Thyroid gland (tissue), 4 donors: ENCODE measurements around the gene ZNF326. TPM values are rescaled to one million over a fixed set of nuclear protein-coding genes. Genes with fewer than 3 reads are reported as not detected.

ENCODE experiments used
- DNase-seq, 2 donors: peaks; one replicate each; pipeline ENCODE4 v3.0.0-alpha.2; 2019
- H3K27ac ChIP-seq, 3 donors: fragments of 200-600 bp; sonication (generic); 1 replicate in 2 of 3; 2 replicates in 1 of 3; pipeline ENCODE4 v1.5.1; 2016 to 2019; ENCODE audit warnings: mild to moderate bottlenecking in 1 of 3, moderate library complexity in 1 of 3
- H3K27me3 ChIP-seq: fragments of 200-600 bp; sonication (generic); one replicate; pipeline ENCODE4 v1.5.1; 2019
- H3K36me3 ChIP-seq, 2 donors: fragments of 200-600 bp; sonication (generic); one replicate each; pipeline ENCODE4 v1.5.1; 2016 to 2019
- H3K4me1 ChIP-seq, 2 donors: fragments of 200-600 bp; sonication (generic); one replicate each; pipeline ENCODE4 v1.5.1; 2017 to 2019
- H3K4me3 ChIP-seq, 3 donors: fragments of 200-600 bp; sonication (generic); replicated peaks in 1 of 3; 1 replicate in 2 of 3; 2 replicates in 1 of 3; pipeline ENCODE4 v1.5.1; 2016; ENCODE audit warnings: mild to moderate bottlenecking in 1 of 3
- H3K9me3 ChIP-seq: fragments of 200-600 bp; sonication (generic); one replicate; pipeline ENCODE4 v1.5.1; 2017
- POLR2A ChIP-seq, 2 donors: fragments of 450-650 bp; IDR thresholded peaks; one replicate each; pipeline ENCODE4 v1.6.1; 2017; ENCODE audit warnings: antibody characterized with exemption in 2 of 2, mild to moderate bottlenecking in 2 of 2, moderate library complexity in 1 of 2
- WGBS, 2 donors: methylation state at CpG; one replicate each; pipeline ENCODE4 v1.1.5; 2017; 5-methylcytosine and 5-hydroxymethylcytosine counted together
- intact Hi-C: fragments of 100-400 bp; cut with DNase I; formaldehyde crosslinking; loops from one replicate; pipeline ENCODE4 v1.15.1; 2023
- total RNA-seq, 4 donors: library from RNA; depleted of rRNA; stranded (reverse); fragments of >200 nt; gene quantifications; one replicate each; pipeline ENCODE4 v1.2.3, GENCODE V29; 2016
- TF ChIP-seq, protein P1 (sequence below), 6 experiments: fragments of 200-600 bp in 3 of 6; fragments of 450-650 bp in 3 of 6; sonication (generic) in 3 of 6; IDR thresholded peaks; one replicate each; pipeline ENCODE4 v1.5.1; 2016 to 2019; ENCODE audit warnings: antibody characterized with exemption in 6 of 6, mild to moderate bottlenecking in 2 of 6, inconsistent platforms in 1 of 6, moderate library complexity in 1 of 6

The ZNF326 gene
- total RNA-seq, 4 donors from 2014 or later, result 19.5 to 34.2 (median 21.5) TPM

GRCh38 chr1:90012300-90012699 is 17.4 kb downstream of the ZNF326 start:
- WGBS, 2 donors, result 97% methylated on average over 2 of the region's 2 CpGs
- TF ChIP-seq POLR2A (IDR thresholded peaks at IDR 0.05), result no peak
- intact Hi-C loops, result no loop called here
- DNase-seq, result no peak
- peaks cover 16 to 25% of the 10 kb centered on the region in 2 donors for H3K36me3 ChIP-seq
- H3K4me1 ChIP-seq, result no peaks in the 10 kb centered on the region
- no peaks in the 10 kb centered on the region for H3K27me3 ChIP-seq
- H3K4me3 ChIP-seq, result no peak overlapping the region
- no peaks in the 10 kb centered on the region for H3K9me3 ChIP-seq
- no peak overlapping the region for H3K27ac ChIP-seq

DNA sequence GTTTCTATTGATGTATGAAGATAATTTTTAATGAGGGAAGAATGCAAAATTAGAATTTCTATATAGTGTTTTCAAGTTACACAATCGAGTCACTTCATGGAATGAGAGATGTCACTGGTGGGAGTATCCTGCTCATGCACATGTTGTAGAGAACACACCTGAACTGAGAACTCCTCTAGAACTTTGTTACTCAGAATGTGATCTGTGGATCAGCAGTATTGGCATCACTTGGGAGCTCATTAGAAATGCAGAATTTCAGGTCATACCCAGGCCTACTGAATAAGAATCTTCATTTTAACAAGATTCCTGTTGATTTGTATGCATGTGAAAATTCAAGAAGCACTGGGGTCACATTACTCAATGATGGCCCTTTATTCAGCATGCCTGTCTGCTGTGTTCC is 28.8 kb downstream of the ZNF326 start:
- no peak overlapping the region for H3K27ac ChIP-seq
- DNase-seq, result no peak
- no peaks in the 10 kb centered on the region for H3K27me3 ChIP-seq
- TF ChIP-seq, protein P1, sequence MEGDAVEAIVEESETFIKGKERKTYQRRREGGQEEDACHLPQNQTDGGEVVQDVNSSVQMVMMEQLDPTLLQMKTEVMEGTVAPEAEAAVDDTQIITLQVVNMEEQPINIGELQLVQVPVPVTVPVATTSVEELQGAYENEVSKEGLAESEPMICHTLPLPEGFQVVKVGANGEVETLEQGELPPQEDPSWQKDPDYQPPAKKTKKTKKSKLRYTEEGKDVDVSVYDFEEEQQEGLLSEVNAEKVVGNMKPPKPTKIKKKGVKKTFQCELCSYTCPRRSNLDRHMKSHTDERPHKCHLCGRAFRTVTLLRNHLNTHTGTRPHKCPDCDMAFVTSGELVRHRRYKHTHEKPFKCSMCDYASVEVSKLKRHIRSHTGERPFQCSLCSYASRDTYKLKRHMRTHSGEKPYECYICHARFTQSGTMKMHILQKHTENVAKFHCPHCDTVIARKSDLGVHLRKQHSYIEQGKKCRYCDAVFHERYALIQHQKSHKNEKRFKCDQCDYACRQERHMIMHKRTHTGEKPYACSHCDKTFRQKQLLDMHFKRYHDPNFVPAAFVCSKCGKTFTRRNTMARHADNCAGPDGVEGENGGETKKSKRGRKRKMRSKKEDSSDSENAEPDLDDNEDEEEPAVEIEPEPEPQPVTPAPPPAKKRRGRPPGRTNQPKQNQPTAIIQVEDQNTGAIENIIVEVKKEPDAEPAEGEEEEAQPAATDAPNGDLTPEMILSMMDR (IDR thresholded peaks at IDR 0.05), result no peak
- no peak for TF ChIP-seq POLR2A (IDR thresholded peaks at IDR 0.05)
- no peak overlapping the region for H3K4me3 ChIP-seq
- peaks cover 0 to 5% of the 10 kb centered on the region in 2 donors for H3K4me1 ChIP-seq
- 94 to 100% methylated on average over 1 of the region's 1 CpG for WGBS, 2 donors
- H3K36me3 ChIP-seq, result peaks cover 54 to 64% of the 10 kb centered on the region in 2 donors
- H3K9me3 ChIP-seq, result no peaks in the 10 kb centered on the region
- intact Hi-C loops, result no loop called here

GRCh38 chr1:90027281-90027680 is 32.4 kb downstream of the ZNF326 start:
- TF ChIP-seq, protein P1 (IDR thresholded peaks at IDR 0.05), result no peak
- TF ChIP-seq POLR2A (IDR thresholded peaks at IDR 0.05), result no peak
- intact Hi-C loops, result no loop called here
- H3K9me3 ChIP-seq, result no peaks in the 10 kb centered on the region
- H3K27me3 ChIP-seq, result no peaks in the 10 kb centered on the region
- no peak overlapping the region for H3K27ac ChIP-seq
- 92 to 94% methylated on average over 1 of the region's 1 CpG for WGBS, 2 donors
- no peak overlapping the region for H3K4me3 ChIP-seq
- peaks cover 36 to 39% of the 10 kb centered on the region in 2 donors for H3K36me3 ChIP-seq
- peaks cover 0 to 5% of the 10 kb centered on the region in 2 donors for H3K4me1 ChIP-seq
- DNase-seq, result no peak

DNA sequence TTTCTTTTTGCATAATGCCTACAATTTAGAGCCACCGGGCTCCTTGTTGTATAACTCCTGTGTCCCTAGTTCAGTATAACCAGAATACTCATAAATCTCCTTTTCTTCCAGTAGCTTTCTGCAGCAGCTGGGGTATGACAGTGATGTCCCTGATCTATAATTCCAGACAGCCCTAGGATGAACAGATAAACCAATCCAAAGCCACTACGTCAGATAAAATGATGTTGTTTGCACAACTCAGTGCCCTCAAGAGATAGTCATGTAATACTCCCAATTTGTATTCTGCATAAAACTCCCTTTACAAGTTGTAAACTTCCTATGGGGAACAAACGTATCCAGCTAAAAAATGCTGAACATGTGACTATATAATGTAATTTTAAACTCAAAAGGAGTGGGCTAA is 44.7 kb downstream of the ZNF326 start:
- WGBS, 2 donors, result 67 to 72% methylated on average over 3 of the region's 3 CpGs
- no peaks in the 10 kb centered on the region for H3K36me3 ChIP-seq
- H3K27ac ChIP-seq, result no peak overlapping the region
- intact Hi-C loops, result no loop called here
- H3K4me1 ChIP-seq, result no peaks in the 10 kb centered on the region
- H3K27me3 ChIP-seq, result no peaks in the 10 kb centered on the region
- no peak overlapping the region for H3K4me3 ChIP-seq
- no peak for DNase-seq
- no peaks in the 10 kb centered on the region for H3K9me3 ChIP-seq
- TF ChIP-seq, protein P1 (IDR thresholded peaks at IDR 0.05), result no peak
- TF ChIP-seq POLR2A (IDR thresholded peaks at IDR 0.05), result no peak

GRCh38 chr1:90043586-90043985 is 48.7 kb downstream of the ZNF326 start:
- H3K4me3 ChIP-seq, result no peak overlapping the region
- no peak overlapping the region for H3K27ac ChIP-seq
- no peaks in the 10 kb centered on the region for H3K9me3 ChIP-seq
- WGBS, 2 donors, result 78 to 86% methylated on average over 4 of the region's 4 CpGs
- no peak for TF ChIP-seq POLR2A (IDR thresholded peaks at IDR 0.05)
- TF ChIP-seq, protein P1 (IDR thresholded peaks at IDR 0.05), result no peak
- H3K4me1 ChIP-seq, result no peaks in the 10 kb centered on the region
- H3K27me3 ChIP-seq, result no peaks in the 10 kb centered on the region
- intact Hi-C loops, result no loop called here
- DNase-seq, result no peak
- H3K36me3 ChIP-seq, result no peaks in the 10 kb centered on the region

GRCh38 chr1:90044346-90044745 is 49.4 kb downstream of the ZNF326 start:
- no peak for DNase-seq
- intact Hi-C loops, result no loop called here
- H3K36me3 ChIP-seq, result no peaks in the 10 kb centered on the region
- H3K9me3 ChIP-seq, result no peaks in the 10 kb centered on the region
- no peaks in the 10 kb centered on the region for H3K27me3 ChIP-seq
- no peak for TF ChIP-seq POLR2A (IDR thresholded peaks at IDR 0.05)
- no peaks in the 10 kb centered on the region for H3K4me1 ChIP-seq
- H3K27ac ChIP-seq, result no peak overlapping the region
- 76 to 77% methylated on average over 5 of the region's 5 CpGs for WGBS, 2 donors
- H3K4me3 ChIP-seq, result no peak overlapping the region
